NCI-H524 treated with DMSO at 0.1 percent for 48 hours (cell line): ENCODE data around the gene SFXN5.
"Not testable (repeated sequence)": the region's sequence is repeated elsewhere in the genome, so short reads cannot be mapped to it uniquely, and the experiment has no call there.

Experiments
- DNase-seq: peaks from one replicate; lab custom pipeline; 2025; lab: John Stamatoyannopoulos, UW

SFXN5 gene

DNA sequence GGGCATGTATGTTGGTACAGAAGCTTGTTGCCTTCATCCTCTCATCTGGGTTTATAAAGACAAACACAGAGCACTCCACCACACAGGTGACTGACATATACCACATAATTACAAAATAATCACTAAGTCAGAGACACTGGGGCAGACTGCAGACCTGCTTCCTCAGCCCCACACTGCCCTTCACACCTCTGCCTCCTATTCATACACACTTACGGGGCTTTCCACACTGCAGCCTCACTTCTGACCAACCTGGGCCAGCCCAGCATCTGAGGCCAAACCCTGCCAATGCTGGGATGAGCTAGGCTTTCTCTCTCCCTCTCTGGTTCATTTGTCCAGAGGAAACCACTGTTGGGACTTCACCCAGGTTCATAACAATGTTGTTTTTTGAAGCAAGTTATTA, 149.7 kb downstream of the SFXN5 start:
- no peak for DNase-seq

DNA sequence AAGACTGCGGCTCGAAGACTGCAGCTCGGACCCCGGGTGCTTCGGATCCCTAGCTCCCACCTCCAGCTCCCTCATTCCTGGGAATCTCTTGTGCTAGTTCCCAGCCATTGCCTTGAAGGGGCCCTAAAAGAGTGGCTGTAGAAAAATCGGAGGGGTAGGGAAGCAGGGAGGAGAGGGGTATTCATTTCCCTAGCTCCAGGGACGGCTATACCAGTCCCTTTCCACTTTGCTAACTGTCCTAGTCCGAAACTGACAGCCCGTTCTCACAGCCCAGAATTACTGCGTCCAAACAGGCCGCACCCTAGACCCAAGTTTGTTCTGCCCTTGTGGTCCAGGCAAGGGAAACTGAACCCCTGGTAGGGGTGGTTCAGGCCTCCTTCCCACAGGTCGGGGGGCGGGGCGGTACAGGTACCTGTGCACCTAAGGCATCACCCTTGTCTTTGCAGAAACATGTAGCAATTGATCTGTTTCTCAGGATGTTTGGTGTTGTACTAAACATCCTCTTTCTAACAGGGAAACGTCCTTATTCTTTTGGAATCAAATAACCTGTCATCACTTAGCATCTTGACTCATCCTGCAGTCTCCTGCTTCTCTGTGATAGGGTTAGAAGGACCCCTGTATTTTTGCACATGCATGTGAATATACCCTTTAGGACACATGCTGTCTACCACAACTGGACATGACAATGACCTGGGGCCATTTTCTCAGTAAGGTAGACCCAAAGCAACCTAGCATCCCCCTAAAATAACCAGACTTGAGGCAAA, 150.2 kb downstream of the SFXN5 start:
- no peak for DNase-seq

GRCh38 chr2:72920318-72921087, 151.0 kb downstream of the SFXN5 start:
- no peak for DNase-seq

GRCh38 chr2:72919414-72920317, 151.8 kb downstream of the SFXN5 start:
- DNase-seq: no peak

- no peak for DNase-seq
These were observed 153.5 kb downstream of the SFXN5 start for GRCh38 chr2:72917877-72918553.

DNA sequence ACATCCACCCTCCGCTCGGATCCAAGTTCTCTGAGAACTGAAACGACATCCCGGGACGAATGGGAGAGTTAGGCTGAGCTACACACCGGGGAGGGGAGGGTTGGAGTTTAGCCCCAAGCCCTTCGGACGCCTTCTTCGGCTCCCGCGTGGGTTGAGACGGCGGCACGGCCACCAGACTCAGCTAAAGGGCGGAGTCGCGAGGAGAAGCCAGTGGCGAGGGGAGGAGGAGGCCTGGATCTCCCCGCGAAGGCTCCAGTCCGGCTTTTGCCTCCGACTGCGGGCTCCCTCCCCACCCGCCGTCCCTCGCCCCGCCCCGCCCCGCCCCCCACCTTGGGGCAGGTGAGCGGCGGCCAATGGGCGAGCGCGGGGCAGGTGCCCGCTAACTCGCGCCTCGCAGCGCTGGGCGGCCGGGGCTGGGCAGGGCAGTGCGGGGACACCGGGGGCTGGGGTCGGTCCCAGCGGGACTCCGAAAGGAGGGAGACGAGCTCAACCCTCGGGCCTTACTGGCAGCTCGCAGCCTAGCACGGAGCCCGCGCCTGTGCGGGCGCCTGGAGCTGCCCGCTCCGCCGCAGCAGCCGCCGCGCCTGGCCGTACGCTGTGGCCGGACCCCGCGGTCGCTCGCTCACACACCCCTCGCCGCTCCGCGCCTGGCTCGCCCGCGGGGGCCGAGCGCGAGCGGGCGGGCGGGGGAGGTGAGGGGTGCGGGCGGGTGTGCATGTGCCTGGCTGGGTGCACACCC, 154.2 kb downstream of the SFXN5 start, which contains the start of gene EMX1:
EMX1 (plus strand) TSS at position 382 of the 739 bp plus-strand sequence; CDS start at position 716, 334 bp downstream.
- no peak for DNase-seq

- DNase-seq: no peak
These were observed 154.8 kb downstream of the SFXN5 start for GRCh38 chr2:72916743-72917137.

- DNase-seq: no peak
These were observed 155.4 kb downstream of the SFXN5 start for GRCh38 chr2:72915907-72916742.

DNA sequence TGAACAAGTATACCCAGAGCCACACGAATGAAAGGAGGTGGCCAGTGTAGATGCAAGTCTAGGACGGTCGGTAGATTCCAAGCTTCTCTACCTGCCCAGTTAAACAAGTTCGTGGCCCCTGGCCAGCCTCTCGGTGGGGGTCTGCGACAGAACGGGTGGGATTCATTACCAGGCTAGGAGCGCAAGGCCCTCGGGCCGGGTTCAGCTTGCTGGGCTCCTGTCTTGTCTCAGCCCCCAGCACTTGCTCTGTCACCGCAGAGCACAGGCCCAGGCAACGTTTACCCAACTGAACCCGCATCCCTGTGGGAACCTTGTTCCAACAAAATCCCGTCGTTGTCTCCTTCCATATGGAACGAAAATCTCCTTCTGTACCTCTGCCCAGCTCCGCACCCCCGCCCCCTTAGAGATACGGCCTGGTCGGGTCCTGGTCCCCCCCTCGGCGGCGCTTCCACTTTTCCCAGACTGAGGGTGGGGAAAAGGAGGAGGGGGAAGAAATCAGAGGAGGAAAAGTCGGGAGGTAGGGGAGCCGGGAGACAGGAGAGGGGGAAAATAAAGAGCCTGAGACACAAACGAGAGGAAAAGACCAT, 156.1 kb downstream of the SFXN5 start:
- no peak for DNase-seq

GRCh38 chr2:72914589-72915319, 156.8 kb downstream of the SFXN5 start:
- no peak for DNase-seq

- DNase-seq: no peak
These were observed 157.3 kb downstream of the SFXN5 start for GRCh38 chr2:72914206-72914559.

- no peak for DNase-seq
These were observed 157.9 kb downstream of the SFXN5 start for GRCh38 chr2:72913486-72914205.

DNA sequence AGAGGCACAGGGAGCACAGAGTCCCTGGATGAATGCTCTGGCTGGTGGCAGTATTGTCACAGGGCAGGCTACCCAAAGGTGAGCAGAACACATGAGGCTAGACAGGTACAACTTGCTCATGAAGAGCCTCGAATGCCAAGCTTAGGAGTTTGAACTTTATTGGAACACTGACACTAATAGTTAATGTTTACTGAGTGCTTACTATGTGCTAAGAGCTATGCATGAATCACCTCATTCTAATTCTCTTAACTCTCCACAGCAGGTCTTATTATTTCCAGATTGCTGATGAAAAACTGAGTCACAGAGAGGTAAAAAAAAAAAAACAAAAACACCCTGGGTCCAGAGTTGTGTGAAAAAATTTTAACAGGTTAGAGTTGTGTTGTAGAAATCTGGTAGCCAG, 160.3 kb downstream of the SFXN5 start:
- DNase-seq: no peak

DNA sequence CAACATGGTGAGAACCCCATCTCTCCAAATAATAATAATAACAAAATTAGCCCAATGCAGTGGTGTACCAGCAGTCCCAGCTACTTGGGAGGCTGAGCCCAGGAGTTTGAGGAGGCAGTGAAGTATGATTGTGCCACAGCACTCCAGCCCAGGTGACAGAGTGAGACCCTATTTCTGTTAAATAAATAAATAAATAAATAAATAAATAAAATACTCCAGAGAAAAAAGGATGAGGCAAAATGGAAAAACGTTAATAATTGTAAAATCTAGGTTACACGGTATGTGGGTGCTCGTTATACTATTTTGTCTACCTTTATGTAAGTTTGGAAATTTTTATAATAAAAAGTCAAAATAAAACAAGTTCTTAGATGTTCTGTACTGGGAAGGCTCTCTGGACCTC, 162.8 kb downstream of the SFXN5 start:
- DNase-seq: no peak

GRCh38 chr2:72907369-72907768, 164.1 kb downstream of the SFXN5 start:
- not testable (repeated sequence) for DNase-seq

DNA sequence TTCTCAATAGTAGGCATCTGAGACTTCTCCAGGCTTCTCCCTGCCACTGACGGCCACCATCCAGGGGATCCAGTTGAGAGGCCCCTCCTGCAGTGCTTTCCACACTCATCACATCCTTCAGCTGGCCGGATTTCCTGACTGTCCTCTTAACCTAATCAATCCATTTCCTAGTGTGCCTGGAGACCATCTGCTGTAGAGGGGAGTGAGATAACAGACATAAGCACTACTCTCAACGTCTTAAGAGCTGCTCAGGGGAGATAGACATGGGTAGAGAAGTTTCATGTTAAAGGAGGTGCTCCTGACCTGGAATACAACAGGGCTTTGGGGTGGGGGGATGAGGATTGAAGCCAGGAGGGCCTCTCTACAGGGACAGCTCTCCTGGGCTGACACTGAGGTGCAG, 170.1 kb downstream of the SFXN5 start:
- DNase-seq: peak; percentile 63

GRCh38 chr2:72900191-72900825, 171.2 kb downstream of the SFXN5 start:
- DNase-seq: no peak

GRCh38 chr2:72898585-72898906, 173.0 kb downstream of the SFXN5 start:
- no peak for DNase-seq
